GM12878 (cell line): ENCODE results near the gene RBM43. TPM values are rescaled to one million over a fixed set of nuclear protein-coding genes. Genes with fewer than 3 reads are reported as not detected.

ENCODE experiments used
- ATAC-seq: fragments of 200-7000 bp; cut with Tn5 transposase; 3 replicates; pipeline ENCODE4 v1.9.1; 2020; ENCODE audit warnings: mild to moderate bottlenecking, moderate library complexity
- BruUV-seq: library from RNA; stranded (reverse); fragments of 400-500 nt; replicated peaks from 2 replicates; lab custom pipeline; 2021; lab: Mats Ljungman, UMichigan
- CTCF ChIA-PET: fragments of 300-600 bp; sonication (Branson Sonifier 250); formaldehyde crosslinking; extraction: SDS; loops from one replicate; lab custom pipeline; 2021; ENCODE audit warnings: inconsistent platforms; lab: Yijun Ruan, JAX
- POLR2A ChIA-PET: fragments of 350-600 bp; formaldehyde crosslinking; extraction: SDS; loops from one replicate; lab custom pipeline; 2021; ENCODE audit warnings: inconsistent platforms; lab: Charles Lee
- RAD21 ChIA-PET: fragments of 300-600 bp; sonication (Branson Sonifier 250); formaldehyde crosslinking; loops from one replicate; lab custom pipeline; 2023; ENCODE audit warnings: antibody characterized with exemption; ENCODE audit not compliant: unreplicated experiment; lab: Charles Lee
- SMC1A ChIA-PET: fragments of 300-600 bp; sonication (Branson Sonifier 250); formaldehyde crosslinking; loops from one replicate; lab custom pipeline; 2023; ENCODE audit not compliant: unreplicated experiment, uncharacterized antibody; lab: Charles Lee
- DNase-seq: peaks from one replicate; pipeline ENCODE4 v3.0.0-alpha.2; 2011; ENCODE audit warnings: low read depth, low spot score
- FAIRE-seq: peaks from 3 replicates; lab custom pipeline; 2011; peaks lifted over from hg19 to GRCh38; lab: Jason Lieb, UNC
- H2AFZ ChIP-seq: 2 replicates; pipeline ENCODE4 v1.6.0; 2011; ENCODE audit warnings: low read depth, low read length, control low read depth; ENCODE audit not compliant: control insufficient read depth
- H3K27ac ChIP-seq: 2 replicates; pipeline ENCODE4 v1.5.1; 2011; ENCODE audit warnings: control low read depth; ENCODE audit not compliant: control insufficient read depth, insufficient read depth
- H3K27me3 ChIP-seq, 2 experiments: replicated peaks in 1 of 2; 2 replicates each; pipeline versions ENCODE4 v1.6.0 to v1.6.1; 2011; ENCODE audit warnings: low read length in 1 of 2; ENCODE audit not compliant: control insufficient read depth in 2 of 2, insufficient read depth in 2 of 2
- H3K36me3 ChIP-seq, 2 experiments: 2 replicates each; pipeline ENCODE4 v1.5.1; 2011; ENCODE audit warnings: low read length in 1 of 2; ENCODE audit not compliant: control insufficient read depth in 2 of 2, insufficient read depth in 2 of 2
- H3K4me1 ChIP-seq: 2 replicates; pipeline ENCODE4 v1.6.1; 2011; ENCODE audit warnings: mild to moderate bottlenecking, low read length, moderate library complexity, mixed read lengths; ENCODE audit not compliant: control insufficient read depth, insufficient read depth
- H3K4me2 ChIP-seq: 2 replicates; pipeline ENCODE4 v1.6.0; 2011; ENCODE audit warnings: control low read depth; ENCODE audit not compliant: control insufficient read depth, insufficient read depth
- H3K4me3 ChIP-seq: fragments of 200-600 bp; sonication (generic); 2 replicates; pipeline ENCODE4 v1.5.1; 2016
- H3K79me2 ChIP-seq: 2 replicates; pipeline ENCODE4 v1.6.0; 2011; ENCODE audit warnings: low read length; ENCODE audit not compliant: control insufficient read depth, insufficient read depth
- H3K9ac ChIP-seq: 2 replicates; pipeline ENCODE4 v1.8.0; 2011; ENCODE audit warnings: low read length, control low read depth, mixed read lengths; ENCODE audit not compliant: control insufficient read depth, insufficient read depth
- H3K9me3 ChIP-seq: replicated peaks from 3 replicates; pipeline ENCODE4 v1.5.1; 2011; ENCODE audit warnings: mild to moderate bottlenecking, low read length; ENCODE audit not compliant: control insufficient read depth, insufficient read depth
- H4K20me1 ChIP-seq: 2 replicates; pipeline ENCODE4 v1.6.0; 2011; ENCODE audit not compliant: control insufficient read depth, insufficient read depth
- CBFB ChIP-seq: IDR thresholded peaks from 2 replicates; pipeline ENCODE4 v1.6.1; 2016; ENCODE audit warnings: antibody characterized with exemption, low read depth
- CEBPB ChIP-seq, 2 experiments: fragments of 150-350 bp in 1 of 2; IDR thresholded peaks; 2 replicates each; pipeline ENCODE4 v1.6.1; 2012 to 2014; ENCODE audit warnings: low read depth in 2 of 2, low read length in 2 of 2, borderline replicate concordance in 1 of 2, inconsistent platforms in 1 of 2
- CHD2 ChIP-seq: IDR thresholded peaks from 2 replicates; pipeline ENCODE4 v1.6.1; 2011; ENCODE audit warnings: low read depth, low read length, improper control_type of control experiment, borderline replicate concordance
- EGR1 ChIP-seq, 2 experiments: IDR thresholded peaks; 1 replicate in 1 of 2; 2 replicates in 1 of 2; pipeline ENCODE4 v1.6.1; 2011 to 2012; ENCODE audit warnings: low read depth in 2 of 2, low read length in 2 of 2, borderline replicate concordance in 1 of 2, mild to moderate bottlenecking in 1 of 2, moderate library complexity in 1 of 2
- GATAD2B ChIP-seq: fragments of 450-650 bp; conservative IDR thresholded peaks from 2 replicates; pipeline ENCODE4 v1.6.1; 2017; ENCODE audit warnings: low read depth, mild to moderate bottlenecking, moderate library complexity
- KLF5 ChIP-seq: fragments of 450-650 bp; IDR thresholded peaks from 2 replicates; pipeline ENCODE4 v1.6.1; 2014; ENCODE audit warnings: mild to moderate bottlenecking; ENCODE audit not compliant: partially characterized antibody
- MYC ChIP-seq: IDR thresholded peaks from 2 replicates; pipeline ENCODE4 v1.6.1; 2011; ENCODE audit warnings: mild to moderate bottlenecking, low read length, moderate library complexity, inconsistent platforms; ENCODE audit not compliant: insufficient read depth, insufficient replicate concordance, insufficient read length, severe bottlenecking
- NFYB ChIP-seq: IDR thresholded peaks from 2 replicates; pipeline ENCODE4 v1.6.1; 2011; ENCODE audit warnings: low read depth, mild to moderate bottlenecking, low read length, improper control_type of control experiment, moderate library complexity; ENCODE audit not compliant: insufficient read depth
- NR2C2 ChIP-seq: IDR thresholded peaks from 2 replicates; pipeline ENCODE4 v1.6.1; 2011; ENCODE audit warnings: borderline replicate concordance, low read depth; ENCODE audit not compliant: control insufficient read depth, insufficient read length
- PKNOX1 ChIP-seq: fragments of 450-650 bp; IDR thresholded peaks from 2 replicates; pipeline ENCODE4 v1.6.1; 2016; ENCODE audit warnings: mild to moderate bottlenecking
- POLR2AphosphoS2 ChIP-seq: IDR thresholded peaks from 2 replicates; pipeline ENCODE4 v1.6.1; 2011; ENCODE audit warnings: low read depth, mild to moderate bottlenecking, low read length, improper control_type of control experiment, moderate library complexity
- PRDM15 ChIP-seq: fragments of 450-650 bp; formaldehyde crosslinking; IDR thresholded peaks from 2 replicates; pipeline ENCODE4 v1.4.0; 2020; ENCODE audit warnings: mild to moderate bottlenecking, moderate library complexity
- SMARCA5 ChIP-seq: fragments of 450-650 bp; IDR thresholded peaks from 2 replicates; pipeline ENCODE4 v1.6.1; 2017; ENCODE audit warnings: mild to moderate bottlenecking
- SUPT20H ChIP-seq: IDR thresholded peaks from 2 replicates; pipeline ENCODE4 v1.6.1; 2011; ENCODE audit warnings: low read depth, mild to moderate bottlenecking, low read length, moderate library complexity, borderline replicate concordance; ENCODE audit not compliant: control insufficient read depth
- ZNF217 ChIP-seq: fragments of 450-650 bp; IDR thresholded peaks from 2 replicates; pipeline ENCODE4 v1.6.1; 2017; ENCODE audit warnings: antibody characterized with exemption, mild to moderate bottlenecking
- WGBS: methylation state at CpG from one replicate; pipeline ENCODE4 v1.1.6; 2016; ENCODE audit warnings: low lambda C conversion rate; ENCODE audit not compliant: insufficient replicate concordance, insufficient coverage; ENCODE audit errors: missing lambda C conversion rate; 5-methylcytosine and 5-hydroxymethylcytosine counted together
- in situ Hi-C: fragments of 300-500 bp; cut with MboI; formaldehyde crosslinking; loops from 9 replicates; pipeline ENCODE4 v1.14.3; 2018; ENCODE audit warnings: mixed read lengths
- intact Hi-C: fragments of 100-400 bp; cut with micrococcal nuclease; formaldehyde crosslinking; loops from one replicate; pipeline ENCODE4 v1.14.2; 2022; ENCODE audit not compliant: unreplicated experiment
- polyA plus RNA-seq, 11 experiments: library from polyadenylated mRNA; depleted of rRNA in 4 of 11; unstranded in 6 of 11; stranded (reverse) in 5 of 11; fragments of >200 nt; fragmentation: Nextera tagmentation in 4 of 11; fragmentation: Illumina TruSeq in 1 of 11; extraction: Ambion mirVana in 4 of 11; extraction: Trizol in 1 of 11; gene quantifications; 1 replicate in 1 of 11; 2 replicates in 10 of 11; pipeline versions ENCODE4 v1.2.1 to v1.2.3, GENCODE V29; 2011 to 2016; ENCODE audit warnings: inconsistent platforms in 2 of 11, missing spikeins in 2 of 11, low read depth in 1 of 11
- total RNA-seq, 4 experiments: library from RNA; depleted of rRNA in 3 of 4; stranded (reverse); fragments of >200 nt in 3 of 4; fragmentation: Illumina TruSeq in 1 of 4; extraction: Trizol in 1 of 4; gene quantifications; 2 replicates each; pipeline versions ENCODE4 v1.2.1 to v1.2.3, GENCODE V29; 2013 to 2021

RBM43 gene
- total and polyA plus RNA-seq, 10 of the 15 experiments (the other 5 are each of a cell fraction or from before 2014, with no cell fraction given), result 0.86 to 5.3 (median 2.6) TPM

GRCh38 chr2:151251012-151251411 is 10.7 kb downstream of the RBM43 start:
- Histone ChIP-seq H3K9me3 (peaks cover 5% of the 10 kb centered on the region), H3K4me1 (no peaks in the 10 kb centered on the region), H3K4me3 (no peak overlapping the region), H4K20me1 (no peaks in the 10 kb centered on the region), H3K79me2 (no peaks in the 10 kb centered on the region), H3K27ac (no peak overlapping the region), H3K36me3 (no peaks in the 10 kb centered on the region), H3K9ac (no peak overlapping the region), H3K4me2 (no peak overlapping the region), H3K27me3 (no peaks in the 10 kb centered on the region), H2AFZ (no peak overlapping the region)
- ChIA-PET RAD21 (no interaction called here), POLR2A (interaction anchor here (1.5 kb wide), 1 partner anchor 10 kb away, joined by 3 read pairs; the partner anchor contains the start of gene RBM43), CTCF (no interaction called here), SMC1A (interaction anchor here (1.5 kb wide), 1 partner anchor 12 kb away, joined by 3 read pairs; no protein-coding TSS in a partner anchor)
- intact Hi-C loops (no loop called here), in situ Hi-C loops (no loop called here)
- no peak for FAIRE-seq
- no TSS peak for BruUV-seq
- 95% methylated on average over 1 of the region's 1 CpG for WGBS
- DNase-seq, result no peak
- no peak for ATAC-seq
- TF ChIP-seq MYC, result no peak
- no peak for TF ChIP-seq PRDM15 (CRISPR knock-in tag)
- no peak for TF ChIP-seq CEBPB (IDR thresholded peaks at IDR 0.05; ENCODE audit: borderline replicate concordance in 1 of 2, low read depth in 2 of 2, low read length in 2 of 2)
- TF ChIP-seq CHD2, result no peak
- TF ChIP-seq ZNF217, result no peak
- TF ChIP-seq CBFB, result no peak
- no peak for TF ChIP-seq POLR2AphosphoS2
- TF ChIP-seq SUPT20H, result no peak
- no peak for TF ChIP-seq EGR1 (IDR thresholded peaks at IDR 0.05; ENCODE audit: borderline replicate concordance in 1 of 2, low read depth in 2 of 2, low read length in 2 of 2)
- no peak for TF ChIP-seq KLF5
- no peak for TF ChIP-seq PKNOX1
- TF ChIP-seq NR2C2, result no peak
- no peak for TF ChIP-seq NFYB
- no peak for TF ChIP-seq SMARCA5
- no peak for TF ChIP-seq GATAD2B
